WTC11 (cell line): ENCODE data around the gene TGIF1. TPM values are rescaled to one million over a fixed set of nuclear protein-coding genes. Genes with fewer than 3 reads are reported as not detected.

Experiments
- ATAC-seq: fragments of 200-7000 bp; cut with Tn5 transposase; 2 replicates; pipeline ENCODE4 v1.10.0; 2021; ENCODE audit warnings: mild to moderate bottlenecking, moderate library complexity
- CTCF ChIA-PET: fragments of 300-600 bp; sonication (Branson Sonifier 250); formaldehyde crosslinking; loops from one replicate; lab custom pipeline; 2021; ENCODE audit warnings: antibody characterized with exemption; lab: Charles Lee
- POLR2A ChIA-PET: fragments of 350-600 bp; sonication (Branson Sonifier 250); formaldehyde crosslinking; loops from one replicate; lab custom pipeline; 2021; ENCODE audit warnings: antibody characterized with exemption; lab: Charles Lee
- DNase-seq: peaks from one replicate; pipeline ENCODE4 v3.0.0; 2021; ENCODE audit warnings: low spot score
- H3K27ac Mint-ChIP-seq: 2 replicates; pipeline ENCODE4 v1.8.0; 2021; ENCODE audit warnings: mixed read lengths
- H3K27me3 Mint-ChIP-seq: 2 replicates; pipeline ENCODE4 v1.8.0; 2021; ENCODE audit warnings: low read depth, mild to moderate bottlenecking, moderate library complexity, mixed read lengths
- H3K36me3 Mint-ChIP-seq: 2 replicates; pipeline ENCODE4 v1.8.0; 2021; ENCODE audit warnings: mixed read lengths
- H3K4me1 Mint-ChIP-seq: 2 replicates; pipeline ENCODE4 v1.8.0; 2022; ENCODE audit warnings: mixed read lengths
- H3K4me3 Mint-ChIP-seq: 2 replicates; pipeline ENCODE4 v1.8.0; 2021; ENCODE audit warnings: mild to moderate bottlenecking, moderate library complexity, mixed read lengths
- H3K9me3 Mint-ChIP-seq: 2 replicates; pipeline ENCODE4 v1.8.0; 2021; ENCODE audit warnings: mixed read lengths
- AR ChIP-seq: fragments of 250-450 bp; sonication (Bioruptor Pico); IDR thresholded peaks from 2 replicates; pipeline ENCODE4 v1.9.0; 2021; ENCODE audit warnings: mild to moderate bottlenecking
- ARID4B ChIP-seq: sonication (generic); formaldehyde crosslinking; IDR thresholded peaks from 2 replicates; pipeline ENCODE4 v1.8.0; 2023; ENCODE audit warnings: missing genetic modification reagents, mild to moderate bottlenecking, borderline replicate concordance
- E2F5 ChIP-seq: sonication (generic); formaldehyde crosslinking; IDR thresholded peaks from 2 replicates; pipeline ENCODE4 v1.8.1; 2022; ENCODE audit warnings: mild to moderate bottlenecking, moderate library complexity, missing genetic modification reagents
- FOXK1 ChIP-seq: sonication (generic); formaldehyde crosslinking; IDR thresholded peaks from 2 replicates; pipeline ENCODE4 v1.8.0; 2022; ENCODE audit warnings: mild to moderate bottlenecking, moderate library complexity, missing genetic modification reagents
- GRHL2 ChIP-seq: fragments of 250-450 bp; sonication (Bioruptor Pico); IDR thresholded peaks from 2 replicates; pipeline ENCODE4 v1.8.0; 2022; ENCODE audit warnings: mild to moderate bottlenecking, moderate library complexity; ENCODE audit not compliant: insufficient replicate concordance, severe bottlenecking
- MLX ChIP-seq: sonication (generic); formaldehyde crosslinking; IDR thresholded peaks from 2 replicates; pipeline ENCODE4 v1.8.1; 2023; ENCODE audit warnings: mild to moderate bottlenecking, missing genetic modification reagents, moderate library complexity
- NFE2L1 ChIP-seq: sonication (generic); formaldehyde crosslinking; IDR thresholded peaks from 2 replicates; pipeline ENCODE4 v1.8.1; 2023; ENCODE audit warnings: missing genetic modification reagents
- NFYB ChIP-seq: sonication (generic); formaldehyde crosslinking; conservative IDR thresholded peaks from 2 replicates; pipeline ENCODE4 v1.8.0; 2022; ENCODE audit warnings: low read depth, missing genetic modification reagents
- PRRX2 ChIP-seq: fragments of 250-450 bp; sonication (Bioruptor Pico); IDR thresholded peaks from 2 replicates; pipeline ENCODE4 v1.8.0; 2021; ENCODE audit warnings: mild to moderate bottlenecking
- RORB ChIP-seq: fragments of 250-450 bp; sonication (Bioruptor Pico); IDR thresholded peaks from 2 replicates; pipeline ENCODE4 v1.9.0; 2021; ENCODE audit warnings: mild to moderate bottlenecking
- SMAD3 ChIP-seq: sonication (generic); formaldehyde crosslinking; IDR thresholded peaks from 2 replicates; pipeline ENCODE4 v1.8.0; 2022; ENCODE audit warnings: missing genetic modification reagents, mild to moderate bottlenecking, borderline replicate concordance
- TP53 ChIP-seq: sonication (generic); formaldehyde crosslinking; IDR thresholded peaks from 2 replicates; pipeline ENCODE4 v1.8.1; 2023; ENCODE audit warnings: mild to moderate bottlenecking, missing genetic modification reagents
- USF1 ChIP-seq: sonication (generic); formaldehyde crosslinking; IDR thresholded peaks from 2 replicates; pipeline ENCODE4 v1.8.0; 2022; ENCODE audit warnings: mild to moderate bottlenecking, missing genetic modification reagents
- ZBTB43 ChIP-seq: sonication (generic); formaldehyde crosslinking; IDR thresholded peaks from 2 replicates; pipeline ENCODE4 v1.8.1; 2023; ENCODE audit warnings: mild to moderate bottlenecking, missing genetic modification reagents
- ZNF232 ChIP-seq: sonication (generic); formaldehyde crosslinking; IDR thresholded peaks from 2 replicates; pipeline ENCODE4 v1.8.0; 2022; ENCODE audit warnings: mild to moderate bottlenecking, missing genetic modification reagents
- ZNF423 ChIP-seq: fragments of 250-450 bp; sonication (Bioruptor Pico); IDR thresholded peaks from 2 replicates; pipeline ENCODE4 v2.1.2; 2022; ENCODE audit warnings: mild to moderate bottlenecking, moderate library complexity
- total RNA-seq: library from RNA; stranded (reverse); gene quantifications from 3 replicates; pipeline ENCODE4 v1.2.3, GENCODE V29; 2021

The TGIF1 gene
- total RNA-seq, 1 experiment from 2014 or later: 206 TPM

- TF ChIP-seq ZNF423: peak; percentile 68; the same call in 1 of the 2 replicates
- TF ChIP-seq ZNF232: no peak
- TF ChIP-seq TP53: no peak
- TF ChIP-seq, all 79 proteins: peak for 6
Observed at GRCh38 chr18:3449512-3450011, 410 bp upstream of the TGIF1 start (continued).

- DNase-seq: no peak
Observed at GRCh38 chr18:3450799-3451182, 819 bp downstream of the TGIF1 start.

More at GRCh38 chr18:3450799-3451182, 819 bp downstream of the TGIF1 start:
- peaks cover 44% of the 10 kb centered on the region for H3K4me1 Mint-ChIP-seq
- ATAC-seq: no peak
- H3K27ac Mint-ChIP-seq: peak overlapping the region; percentile 91
- TF ChIP-seq NFE2L1 (CRISPR knock-in tag): no peak
- TF ChIP-seq RORB: no peak
- TF ChIP-seq ARID4B (CRISPR knock-in tag): no peak
- no peak for TF ChIP-seq NFYB (CRISPR knock-in tag)
- no peak for TF ChIP-seq MLX
- TF ChIP-seq PRRX2 (CRISPR knock-in tag): no peak
- TF ChIP-seq AR (CRISPR knock-in tag): no peak
- TF ChIP-seq FOXK1 (CRISPR knock-in tag): no peak
- TF ChIP-seq SMAD3 (CRISPR knock-in tag): no peak
- TF ChIP-seq GRHL2 (CRISPR knock-in tag): no peak
- no peak for TF ChIP-seq E2F5 (CRISPR knock-in tag)
- no peak for TF ChIP-seq ZBTB43 (CRISPR knock-in tag)
- no peak for TF ChIP-seq USF1 (CRISPR knock-in tag)
- TF ChIP-seq, all 79 proteins: peak for 0
- CTCF ChIA-PET: interaction anchor here (6.4 kb wide), 1 partner anchor 143 kb away, joined by 53 read pairs; no protein-coding TSS in a partner anchor
- Mint-ChIP-seq H3K36me3 (peaks cover 30% of the 10 kb centered on the region), H3K27me3 (no peaks in the 10 kb centered on the region), H3K4me3 (peak overlapping the region; percentile 96), H3K9me3 (no peaks in the 10 kb centered on the region)
- POLR2A ChIA-PET: no interaction called here
